NCI-H187 (cell line): ENCODE results near the gene R3HDM4.
"Not testable (repeated sequence)": the region's sequence is repeated elsewhere in the genome, so short reads cannot be mapped to it uniquely, and the experiment has no call there.

Experiments
- DNase-seq, 2 experiments: peaks; one replicate each; lab custom pipeline; 2025; lab: John Stamatoyannopoulos, UW

R3HDM4 gene

GRCh38 chr19:858284-858683, 54.7 kb downstream of the R3HDM4 start:
- no peak for DNase-seq

GRCh38 chr19:855566-856120, 57.4 kb downstream of the R3HDM4 start:
- DNase-seq: no peak

- DNase-seq: no peak
Observed at GRCh38 chr19:855142-855541, 57.9 kb downstream of the R3HDM4 start.

- DNase-seq: no peak
Observed at GRCh38 chr19:854549-854948, 58.5 kb downstream of the R3HDM4 start.

GRCh38 chr19:853614-854220, 59.3 kb downstream of the R3HDM4 start:
- not testable (repeated sequence) for DNase-seq

GRCh38 chr19:853014-853585, 59.9 kb downstream of the R3HDM4 start:
- no peak for DNase-seq

GRCh38 chr19:852136-853013, 60.6 kb downstream of the R3HDM4 start, which contains the start of gene ELANE:
Gene ELANE (plus strand): TSS chr19:852303. CDS start chr19:852329, 26 bp downstream.
- DNase-seq: no peak

- no peak for DNase-seq
Observed at GRCh38 chr19:850979-851335, 62.1 kb downstream of the R3HDM4 start.

GRCh38 chr19:850221-850978, 62.6 kb downstream of the R3HDM4 start:
- DNase-seq: no peak

- DNase-seq: not testable (repeated sequence)
Observed at GRCh38 chr19:849195-849594, 63.8 kb downstream of the R3HDM4 start.

GRCh38 chr19:848386-848921, 64.6 kb downstream of the R3HDM4 start:
- DNase-seq: no peak
